Activated T-cell treated with anti-CD3 and anti-CD28 coated beads, Interleukin-2, amount 50 U/mL, for 48 hours (primary cell): ENCODE measurements around the gene SF1.

Source experiments
- DNase-seq, 2 experiments: peaks; one replicate each; pipeline ENCODE4 v3.0.0-alpha.2; 2020

The SF1 gene

DNA sequence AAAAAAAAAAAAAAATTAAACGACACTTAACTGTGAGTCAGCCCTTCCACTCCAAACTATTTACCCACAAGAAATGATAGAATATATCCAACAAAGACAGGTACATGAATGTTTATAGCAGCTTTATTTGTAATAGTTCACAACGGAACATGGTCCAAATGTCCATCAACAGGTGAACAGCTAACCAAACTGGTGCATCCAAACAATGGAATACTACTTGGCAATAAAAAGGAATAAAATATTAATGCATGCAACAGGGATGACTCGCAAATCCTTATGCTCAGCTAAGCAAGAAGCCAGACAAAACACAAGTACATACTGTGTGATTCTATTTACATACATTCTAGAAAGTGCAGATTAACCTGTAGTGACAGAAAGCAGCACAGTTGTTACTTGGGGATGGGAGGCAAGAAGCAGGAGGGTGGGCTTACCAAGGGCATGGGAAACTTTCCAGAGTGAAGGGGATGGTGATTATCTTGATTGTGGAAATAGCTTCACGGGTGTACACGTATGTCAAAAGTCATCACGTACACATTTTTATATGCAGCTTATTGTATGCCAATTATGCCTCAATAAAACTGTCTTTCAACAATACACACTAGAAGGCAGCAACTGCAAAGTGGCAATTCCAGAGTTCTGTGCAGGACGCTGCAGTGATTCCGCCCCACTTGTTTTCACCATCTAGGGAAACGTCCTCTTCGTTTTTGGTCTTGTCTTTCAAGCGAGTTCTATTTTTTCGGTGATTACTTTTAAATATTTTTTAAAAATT lies 6.7 kb upstream of the SF1 start:
- no peak for DNase-seq

DNA sequence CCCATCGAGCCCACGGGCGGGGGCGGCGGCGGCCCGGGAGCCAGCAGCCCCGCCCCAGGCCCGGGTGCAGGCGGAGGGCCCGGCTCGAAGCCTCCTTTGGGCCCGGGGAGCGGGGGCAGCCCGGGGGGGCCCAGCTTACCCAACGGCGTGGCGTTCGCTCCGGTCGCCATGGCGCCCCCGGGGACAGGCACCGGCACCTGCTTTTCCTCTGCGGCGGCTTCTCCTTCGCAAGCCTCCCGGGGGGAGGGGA lies 194 bp downstream of the SF1 start:
- no peak for DNase-seq

GRCh38 chr11:64777449-64778222 lies 706 bp downstream of the SF1 start:
- peak; percentile 83 to 86 for DNase-seq

DNA sequence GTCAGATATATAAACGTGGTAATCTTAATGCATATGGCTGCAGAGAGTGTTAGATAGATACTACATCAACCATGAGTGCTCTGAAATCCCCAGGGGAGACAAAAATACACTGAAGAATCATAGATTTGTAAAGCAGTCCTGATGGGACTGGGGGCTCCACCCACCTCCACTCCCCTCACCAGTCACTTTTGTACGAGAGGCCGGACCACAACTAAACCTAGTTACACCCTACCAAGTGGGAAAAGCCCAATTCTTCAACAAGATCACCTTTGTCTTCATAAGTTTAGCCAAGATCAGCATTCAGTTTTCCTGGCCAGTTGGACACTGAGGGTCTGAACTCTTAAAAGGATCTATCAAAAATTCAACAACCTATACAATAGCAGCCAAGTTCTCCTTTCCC lies 1.5 kb downstream of the SF1 start:
- no peak for DNase-seq

- no peak for DNase-seq
Observed at GRCh38 chr11:64776425-64776824, 1.9 kb downstream of the SF1 start.

DNA sequence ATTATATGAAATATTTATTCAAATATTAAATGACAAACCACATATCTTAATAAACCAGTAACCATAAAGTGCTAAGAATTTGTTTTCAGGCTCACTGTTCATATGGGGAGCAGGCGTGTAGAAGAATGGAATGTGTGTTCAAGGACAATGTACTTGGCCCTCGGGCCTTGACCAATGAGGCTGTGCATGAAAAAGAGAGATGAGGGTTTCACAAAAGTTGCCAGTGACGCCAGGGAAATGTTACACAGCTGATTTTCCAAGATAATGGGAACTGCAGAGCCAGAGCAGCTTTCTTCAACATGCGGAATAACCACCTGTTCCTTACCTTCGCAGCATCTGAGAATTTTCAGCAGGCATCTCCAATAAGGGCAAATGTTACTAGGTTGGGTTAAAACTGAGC lies 4.2 kb downstream of the SF1 start:
- DNase-seq, result no peak

DNA sequence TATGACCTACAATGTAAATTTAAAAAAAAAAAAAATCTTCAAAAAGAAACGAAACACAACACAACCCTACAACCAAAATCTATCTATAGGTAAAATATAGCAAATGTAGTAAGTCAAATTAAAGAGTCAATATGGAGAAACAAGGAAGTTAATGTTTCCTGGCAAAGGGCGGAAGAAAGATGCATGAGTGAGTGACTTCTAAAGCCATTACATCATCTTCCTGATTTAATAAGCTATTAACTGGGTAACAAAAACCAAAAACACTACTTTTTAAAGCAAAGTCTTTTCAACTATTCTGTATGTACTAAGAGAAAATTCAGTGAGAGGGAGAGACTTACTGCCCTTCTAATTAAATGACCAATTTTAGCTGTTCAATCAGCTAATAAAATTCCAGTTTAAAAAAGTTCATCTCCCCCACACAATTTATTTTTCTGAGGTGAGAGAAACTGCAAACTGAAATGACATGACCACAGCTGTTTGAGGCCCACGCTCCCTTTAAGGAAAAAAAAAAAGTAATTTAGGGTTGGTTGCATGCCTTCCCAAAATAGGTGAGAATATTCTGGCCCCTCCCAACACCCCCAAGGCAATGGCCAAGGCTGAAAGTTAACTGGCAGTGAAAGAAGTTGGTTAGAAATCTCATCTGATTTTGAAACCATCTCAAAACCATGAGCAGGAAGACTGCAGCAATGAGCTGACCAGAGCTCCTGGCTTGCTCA lies 5.9 kb downstream of the SF1 start:
- DNase-seq, result no peak

DNA sequence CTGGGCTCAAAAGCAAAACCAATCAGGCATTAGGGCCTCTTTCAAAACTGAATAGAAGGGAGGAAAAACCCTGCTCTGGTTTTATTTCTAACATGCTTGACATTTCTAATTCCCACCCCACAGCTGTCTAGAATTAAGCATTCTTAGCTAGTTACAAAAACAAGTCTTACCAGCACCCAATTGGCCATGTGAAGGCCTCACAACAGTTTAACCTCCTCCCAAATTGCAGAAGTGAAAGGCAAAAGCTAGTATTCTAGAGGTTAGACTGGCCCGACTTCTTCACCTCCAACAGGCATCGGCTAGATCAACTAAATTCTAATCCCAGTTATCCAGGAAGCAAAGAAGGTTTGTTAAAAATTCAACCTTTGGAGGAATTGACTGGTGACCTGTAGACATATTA lies 6.5 kb downstream of the SF1 start:
- no peak for DNase-seq

DNA sequence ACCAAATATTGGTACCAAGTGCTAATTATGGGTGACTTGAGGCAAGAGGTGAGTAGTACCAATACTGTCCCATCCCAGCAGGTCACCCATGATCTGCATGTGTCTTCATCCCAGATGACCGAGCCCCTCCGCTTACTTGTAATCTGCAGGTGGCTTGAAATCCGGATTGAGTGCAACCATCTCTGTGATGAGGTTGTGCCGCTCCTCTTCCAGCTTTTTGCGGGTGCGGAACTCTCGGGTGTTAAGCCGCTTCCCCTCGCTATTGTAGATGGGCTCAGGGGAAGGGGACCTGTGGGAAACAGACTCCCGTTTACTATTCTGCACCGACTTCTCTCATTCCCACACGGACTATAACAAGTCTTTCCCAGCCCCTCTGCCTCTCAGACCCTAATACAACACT lies 8.2 kb downstream of the SF1 start:
- DNase-seq, result no peak

DNA sequence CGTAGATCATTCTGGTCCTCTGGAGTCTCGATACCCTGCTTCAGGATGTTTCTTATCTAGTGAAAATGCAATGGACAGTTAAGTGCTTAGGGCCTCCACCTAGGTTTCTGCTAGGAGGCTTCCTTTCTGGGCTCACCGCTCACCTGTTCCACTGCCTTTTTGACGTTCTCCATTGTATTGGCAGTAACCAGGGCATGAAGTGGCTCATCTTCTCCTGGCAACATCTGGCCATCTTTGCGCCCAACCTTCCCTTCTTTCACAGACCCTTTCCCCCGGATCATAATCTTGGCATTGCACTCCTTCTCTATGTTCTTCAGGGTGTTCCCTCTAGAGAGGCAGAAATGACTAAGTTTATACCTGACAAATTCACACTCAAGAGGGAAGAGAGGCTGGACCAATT lies 9.1 kb downstream of the SF1 start:
- no peak for DNase-seq

- no peak for DNase-seq
Observed at GRCh38 chr11:64768300-64768694, 10.0 kb downstream of the SF1 start.

DNA sequence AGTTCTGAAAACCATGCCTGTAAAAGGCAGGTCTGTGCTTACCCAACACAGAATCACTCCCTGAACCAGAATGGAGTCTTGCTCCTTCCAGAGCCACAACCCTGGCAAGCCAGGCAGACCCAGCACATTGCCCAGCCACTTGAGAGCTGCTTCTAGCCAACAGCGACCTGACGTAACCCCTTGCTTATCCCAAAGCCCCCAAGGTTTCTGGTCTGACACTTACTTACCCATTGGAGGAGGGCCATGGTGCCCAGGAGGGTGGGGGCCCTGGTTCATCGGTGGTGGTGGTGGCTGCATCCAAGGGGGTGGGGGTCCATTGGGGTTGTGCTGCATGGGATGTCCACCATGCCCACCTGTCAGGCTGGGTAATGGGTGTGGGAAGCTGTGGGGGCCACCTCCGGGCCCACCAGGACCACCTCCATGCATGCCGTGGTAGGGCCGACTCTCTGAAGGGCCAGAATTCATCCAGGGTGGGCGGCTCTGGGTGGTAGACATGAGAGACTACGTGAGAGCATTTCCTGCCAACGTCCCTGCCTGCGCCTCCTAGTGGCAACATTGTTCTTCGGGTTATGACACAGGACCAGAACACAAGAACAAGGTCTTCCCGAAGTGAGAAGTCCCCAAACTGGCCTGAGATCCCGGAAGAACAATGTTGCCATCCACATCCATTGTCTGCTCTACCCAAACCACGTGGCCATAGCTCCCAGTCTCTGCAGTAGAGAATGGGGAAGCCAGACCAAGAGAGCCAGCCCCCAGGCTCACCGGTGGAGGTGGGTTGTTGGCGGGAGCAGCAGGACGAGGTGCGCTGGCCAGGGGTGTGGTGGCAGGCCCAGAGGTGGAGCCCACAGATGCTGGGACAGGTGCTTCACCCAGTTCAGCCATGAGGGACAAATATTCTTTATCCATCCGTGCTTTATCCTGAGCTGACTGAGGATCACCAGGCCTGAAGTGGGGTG lies 10.7 kb downstream of the SF1 start:
- peak; percentile 86 to 89 for DNase-seq

DNA sequence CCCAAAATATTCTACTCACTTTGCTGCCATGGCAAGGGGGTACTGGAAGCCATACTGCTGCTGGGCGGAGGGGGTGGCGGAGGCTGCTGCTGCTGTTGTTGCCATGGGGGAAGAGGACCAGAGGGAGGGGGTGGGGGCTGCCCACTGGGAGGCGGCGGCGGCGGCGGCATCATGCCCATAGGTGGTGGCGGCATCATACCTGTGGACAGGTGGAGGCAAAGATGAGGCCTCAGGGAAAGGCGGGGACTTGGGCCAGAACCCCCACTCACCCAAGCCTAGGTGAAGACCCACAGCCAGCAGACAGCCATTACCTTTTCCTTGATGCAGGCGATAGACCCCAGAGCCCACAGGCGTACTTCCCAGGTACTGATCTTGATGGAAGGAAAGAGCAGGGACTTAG lies 11.5 kb downstream of the SF1 start:
- no peak for DNase-seq

DNA sequence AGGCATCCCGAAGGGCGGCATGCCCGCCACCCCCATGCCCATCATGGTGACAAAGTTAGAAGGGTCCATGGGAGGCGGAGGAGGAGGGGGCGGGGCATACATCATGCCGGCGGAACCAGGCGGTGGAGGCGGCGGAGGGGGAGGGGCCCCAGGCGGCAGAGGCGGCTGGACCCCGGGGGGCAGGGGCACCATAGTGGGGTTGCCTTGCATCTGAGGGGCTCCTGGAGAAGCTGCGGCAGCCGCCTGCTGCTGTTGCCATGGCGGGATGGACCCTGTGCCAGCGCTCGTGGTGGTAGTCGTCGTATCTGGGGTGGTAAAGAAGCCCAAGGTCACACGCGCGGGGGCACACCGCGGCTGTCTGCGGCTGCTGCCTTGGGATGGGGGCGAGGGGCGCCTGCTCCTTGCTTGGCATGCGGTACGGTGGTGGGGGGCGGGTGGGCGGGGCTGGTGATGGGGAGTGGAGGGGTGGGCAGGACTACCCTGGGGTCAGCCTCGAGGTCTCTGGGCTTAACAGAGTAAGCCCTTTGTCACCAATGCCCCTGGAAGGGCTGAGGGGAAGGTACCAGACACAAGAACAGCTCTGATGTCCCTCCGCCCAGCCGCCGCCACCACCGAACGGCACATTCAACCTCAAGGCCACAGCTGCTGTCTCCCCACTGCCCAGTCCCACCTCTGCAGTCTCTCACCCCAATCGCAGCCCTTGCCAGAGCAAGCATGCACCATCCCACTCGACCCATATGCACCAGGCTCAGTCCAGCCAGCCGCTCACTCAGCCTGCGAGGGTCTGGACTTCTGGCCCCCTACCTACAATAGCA lies 12.3 kb downstream of the SF1 start:
- no peak for DNase-seq

GRCh38 chr11:64765291-64765850 lies 13.0 kb downstream of the SF1 start:
- DNase-seq, result no peak

DNA sequence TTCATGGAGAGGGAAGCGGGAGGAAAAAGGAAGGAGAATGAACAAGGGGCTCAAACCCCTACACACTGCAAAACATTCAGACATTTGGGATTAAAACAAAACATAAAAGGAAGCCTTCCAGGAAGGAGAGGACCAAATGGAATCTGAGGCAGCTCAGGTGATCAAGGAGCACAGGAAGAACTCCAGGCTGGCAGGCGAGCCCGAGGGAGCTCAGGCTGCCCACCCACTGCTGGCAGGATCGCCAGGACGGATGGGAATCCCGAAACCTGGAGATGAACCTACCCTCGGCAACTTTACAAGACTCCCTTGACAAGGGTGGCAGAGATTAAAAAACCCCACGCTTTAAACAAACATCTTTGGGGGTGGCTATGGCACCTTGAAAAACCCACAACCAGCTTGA lies 13.6 kb downstream of the SF1 start:
- DNase-seq, result no peak

GRCh38 chr11:64764040-64764611 lies 14.2 kb downstream of the SF1 start:
- peak; percentile 53 to 57 for DNase-seq

- DNase-seq, result no peak
Observed at GRCh38 chr11:64763526-64764039, 14.8 kb downstream of the SF1 start.

- no peak for DNase-seq
Observed at GRCh38 chr11:64762674-64763525, 15.4 kb downstream of the SF1 start.

DNA sequence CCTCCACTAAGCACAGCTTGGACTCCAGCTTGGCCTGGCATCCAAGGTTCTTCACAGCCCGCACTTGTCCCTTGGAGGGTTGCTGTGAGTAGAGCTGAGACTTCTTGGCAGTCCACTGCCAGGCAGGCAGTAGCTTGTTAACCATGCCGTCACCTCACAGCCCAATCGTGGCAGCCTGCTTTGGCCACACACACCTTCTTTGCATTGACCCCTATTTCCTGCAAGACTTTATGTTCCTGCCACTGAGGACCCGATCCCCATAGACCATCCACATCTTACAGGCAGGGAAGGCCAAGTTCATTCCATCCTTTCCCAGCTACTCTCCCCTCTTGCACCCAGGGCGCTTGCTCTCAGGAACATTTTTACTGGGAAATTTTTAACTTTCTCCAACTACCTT lies 16.1 kb downstream of the SF1 start:
- DNase-seq, result peak in 1 of 2 experiments; percentile 49
